SK-N-SH (cell line): ENCODE data around the gene HEG1. TPM values are rescaled to one million over a fixed set of nuclear protein-coding genes. Genes with fewer than 3 reads are reported as not detected.

Experiments
- CTCF ChIA-PET: fragments of 300-600, 350-600 bp; formaldehyde crosslinking; extraction: SDS; loops from one replicate; lab custom pipeline; 2021; lab: Yijun Ruan, JAX
- POLR2A ChIA-PET: fragments of 350-600 bp; sonication (Branson Sonifier 250); formaldehyde crosslinking; extraction: SDS; loops from one replicate; lab custom pipeline; 2020; ENCODE audit warnings: antibody characterized with exemption, inconsistent platforms; lab: Yijun Ruan, JAX
- DNase-seq: peaks from one replicate; pipeline ENCODE4 v3.0.0; 2012
- H2AFZ ChIP-seq: fragments of 200-600 bp; sonication (generic); 2 replicates; pipeline ENCODE4 v1.8.1; 2016; ENCODE audit warnings: antibody characterized with exemption, mild to moderate bottlenecking, low read depth
- H3F3A ChIP-seq: fragments of 200-600 bp; sonication (generic); replicated peaks from 2 replicates; pipeline ENCODE3; 2016; ENCODE audit warnings: antibody characterized with exemption, mild to moderate bottlenecking; ENCODE audit not compliant: insufficient read depth
- H3K27ac ChIP-seq, 2 experiments: fragments of 200-500 bp in 1 of 2; fragments of 200-600 bp in 1 of 2; sonication (Bioruptor generic) in 1 of 2; sonication (generic), shearing (Covaris generic) in 1 of 2; 2 replicates each; pipeline versions ENCODE4 v1.5.1 to v1.6.1; 2014 to 2016; ENCODE audit warnings: low read depth in 2 of 2, inconsistent platforms in 1 of 2, low read length in 1 of 2, mild to moderate bottlenecking in 1 of 2, mixed read lengths in 1 of 2
- H3K27me3 ChIP-seq: fragments of 200-600 bp; sonication (generic), shearing (Covaris generic); 2 replicates; pipeline ENCODE4 v1.6.1; 2016; ENCODE audit warnings: mixed run types; ENCODE audit not compliant: insufficient read depth
- H3K36me3 ChIP-seq, 2 experiments: fragments of 200-500 bp in 1 of 2; fragments of 200-600 bp in 1 of 2; sonication (Bioruptor generic) in 1 of 2; sonication (generic) in 1 of 2; replicated peaks in 1 of 2; 2 replicates each; pipeline versions ENCODE3 to v1.5.1; 2014 to 2016; ENCODE audit warnings: low read length in 1 of 2, mild to moderate bottlenecking in 1 of 2; ENCODE audit not compliant: insufficient read depth in 2 of 2, control insufficient read depth in 1 of 2
- H3K4me1 ChIP-seq, 2 experiments: fragments of 200-500 bp in 1 of 2; fragments of 200-600 bp in 1 of 2; sonication (Bioruptor generic) in 1 of 2; sonication (generic), shearing (Covaris generic) in 1 of 2; 2 replicates each; pipeline versions ENCODE4 v1.5.1 to v1.6.1; 2014 to 2016; ENCODE audit warnings: low read depth in 1 of 2, low read length in 1 of 2, mixed run types in 1 of 2; ENCODE audit not compliant: insufficient read depth in 2 of 2, control insufficient read depth in 1 of 2
- H3K4me2 ChIP-seq: fragments of 200-600 bp; sonication (generic), shearing (Covaris generic); 2 replicates; pipeline ENCODE4 v1.6.1; 2017; ENCODE audit warnings: mixed run types
- H3K4me3 ChIP-seq, 2 experiments: fragments of 200-500 bp in 1 of 2; fragments of 200-600 bp in 1 of 2; sonication (Bioruptor generic) in 1 of 2; sonication (generic), shearing (Covaris generic) in 1 of 2; 2 replicates each; pipeline versions ENCODE4 v1.5.1 to v1.8.1; 2014 to 2016; ENCODE audit warnings: low read depth in 2 of 2, inconsistent platforms in 1 of 2, low read length in 1 of 2, mild to moderate bottlenecking in 1 of 2, mixed read lengths in 1 of 2, moderate library complexity in 1 of 2
- H3K79me2 ChIP-seq: fragments of 200-600 bp; sonication (generic); 2 replicates; pipeline ENCODE4 v1.8.1; 2017; ENCODE audit warnings: mild to moderate bottlenecking; ENCODE audit not compliant: insufficient read depth
- H3K9ac ChIP-seq: fragments of 200-600 bp; sonication (generic); 2 replicates; pipeline ENCODE4 v1.6.1; 2017; ENCODE audit warnings: mixed run types
- H3K9me2 ChIP-seq: fragments of 200-600 bp; sonication (generic); 2 replicates; pipeline ENCODE4 v1.6.1; 2017; ENCODE audit warnings: mixed run types
- H3K9me3 ChIP-seq: fragments of 200-600 bp; sonication (generic); 2 replicates; pipeline ENCODE4 v1.6.1; 2017; ENCODE audit warnings: mixed run types, mild to moderate bottlenecking, moderate library complexity
- H4K20me1 ChIP-seq: fragments of 200-600 bp; sonication (generic); 2 replicates; pipeline ENCODE4 v1.6.1; 2017; ENCODE audit warnings: mild to moderate bottlenecking, mixed run types; ENCODE audit not compliant: insufficient read depth
- CHD2 ChIP-seq: fragments of 150-350 bp; IDR thresholded peaks from 2 replicates; pipeline ENCODE4 v1.6.1; 2018; ENCODE audit warnings: low read length; ENCODE audit not compliant: partially characterized antibody
- EP300 ChIP-seq, 2 experiments: IDR thresholded peaks; 2 replicates each; pipeline versions ENCODE4 v1.4.0 to v1.6.1; 2012; ENCODE audit warnings: borderline replicate concordance in 1 of 2, low read depth in 1 of 2, low read length in 1 of 2
- EZH2phosphoT487 ChIP-seq: fragments of 200-600 bp; sonication (generic); IDR thresholded peaks from 2 replicates; pipeline ENCODE4 v1.6.1; 2017; ENCODE audit warnings: low read depth, mixed run types, mild to moderate bottlenecking, antibody characterized with exemption, moderate library complexity, borderline replicate concordance
- FOSL2 ChIP-seq: IDR thresholded peaks from 2 replicates; pipeline ENCODE4 v1.4.0; 2012; ENCODE audit warnings: low read depth, mild to moderate bottlenecking, moderate library complexity, borderline replicate concordance
- FOXJ3 ChIP-seq: sonication (generic); formaldehyde crosslinking; IDR thresholded peaks from 2 replicates; pipeline ENCODE4 v1.5.1; 2020; ENCODE audit warnings: mild to moderate bottlenecking, missing genetic modification reagents
- FOXM1 ChIP-seq: IDR thresholded peaks from 2 replicates; pipeline ENCODE4 v1.4.0; 2012; ENCODE audit warnings: low read depth, mild to moderate bottlenecking
- GABPA ChIP-seq: IDR thresholded peaks from 2 replicates; pipeline ENCODE4 v1.4.0; 2012; ENCODE audit warnings: low read depth, mild to moderate bottlenecking
- JUND ChIP-seq: IDR thresholded peaks from 2 replicates; pipeline ENCODE4 v1.4.0; 2012
- MEF2A ChIP-seq: IDR thresholded peaks from 2 replicates; pipeline ENCODE4 v1.4.0; 2012; ENCODE audit warnings: low read depth, borderline replicate concordance
- PBX3 ChIP-seq: IDR thresholded peaks from 2 replicates; pipeline ENCODE4; 2012
- POLR2AphosphoS5 ChIP-seq: IDR thresholded peaks from 2 replicates; pipeline ENCODE4 v1.6.1; 2012; ENCODE audit warnings: low read depth, low read length
- RAD21 ChIP-seq: IDR thresholded peaks from 2 replicates; pipeline ENCODE4 v1.6.1; 2012; ENCODE audit warnings: mild to moderate bottlenecking, low read length
- RCOR1 ChIP-seq: fragments of 150-350 bp; IDR thresholded peaks from 2 replicates; pipeline ENCODE4 v1.6.1; 2017; ENCODE audit warnings: antibody characterized with exemption, low read length
- RFX5 ChIP-seq: IDR thresholded peaks from 2 replicates; pipeline ENCODE4 v1.6.1; 2012; ENCODE audit warnings: mild to moderate bottlenecking, improper control_type of control experiment, low read length
- RXRA ChIP-seq: IDR thresholded peaks from 2 replicates; pipeline ENCODE4 v1.4.0; 2012; ENCODE audit warnings: low read depth, mild to moderate bottlenecking, borderline replicate concordance
- SMC3 ChIP-seq: IDR thresholded peaks from 2 replicates; pipeline ENCODE4 v1.6.1; 2012; ENCODE audit warnings: low read depth, low read length, improper control_type of control experiment
- TAF1 ChIP-seq: IDR thresholded peaks from 2 replicates; pipeline ENCODE4 v1.6.1; 2012; ENCODE audit warnings: low read depth, mild to moderate bottlenecking, low read length, moderate library complexity, borderline replicate concordance
- TCF12 ChIP-seq: IDR thresholded peaks from 2 replicates; pipeline ENCODE4 v1.4.0; 2012
- TEAD4 ChIP-seq: IDR thresholded peaks from 2 replicates; pipeline ENCODE4 v1.4.0; 2012; ENCODE audit warnings: mild to moderate bottlenecking, borderline replicate concordance; ENCODE audit not compliant: insufficient read depth
- USF1 ChIP-seq: IDR thresholded peaks from 2 replicates; pipeline ENCODE4 v1.4.0; 2012; ENCODE audit warnings: low read depth, borderline replicate concordance
- WGBS: methylation state at CpG from one replicate; pipeline ENCODE4 v1.1.6; 2017; ENCODE audit warnings: low lambda C conversion rate; 5-methylcytosine and 5-hydroxymethylcytosine counted together
- polyA plus RNA-seq, 3 experiments: library from polyadenylated mRNA; depleted of rRNA; stranded (reverse); fragments of >200 nt; gene quantifications; 2 replicates each; pipeline ENCODE4 v1.2.3, GENCODE V29; 2012

Gene HEG1
- polyA plus RNA-seq, 1 of the 3 experiments (the other 2 are of a cell fraction) = 27.7 TPM

- no peak for TF ChIP-seq CHD2
- TF ChIP-seq TCF12 = no peak
- no peak for TF ChIP-seq TEAD4
Measured at GRCh38 chr3:124928333-124929202, 127.2 kb downstream of the HEG1 start (continued).

- Histone ChIP-seq H3K27ac (no peak overlapping the region), H2AFZ (no peak overlapping the region), H3K4me2 (no peak overlapping the region), H3K4me3 (no peak overlapping the region), H4K20me1 (no peaks in the 10 kb centered on the region), H3K36me3 (no peaks in the 10 kb centered on the region), H3K9ac (no peak overlapping the region), H3K4me1 (no peaks in the 10 kb centered on the region; a peak in 1 of 4 replicates), H3K27me3 (no peaks in the 10 kb centered on the region), H3K9me3 (no peaks in the 10 kb centered on the region), H3K9me2 (no peaks in the 10 kb centered on the region), H3K79me2 (no peaks in the 10 kb centered on the region), H3F3A (no peaks in the 10 kb centered on the region)
- TF ChIP-seq FOSL2 = no peak
- no peak for TF ChIP-seq RXRA
- no peak for TF ChIP-seq RFX5
- TF ChIP-seq JUND = no peak
- TF ChIP-seq RCOR1 = no peak
- no peak for TF ChIP-seq CHD2
- no peak for TF ChIP-seq FOXM1
- no peak for TF ChIP-seq EZH2phosphoT487
- TF ChIP-seq SMC3 = no peak
- no peak for TF ChIP-seq USF1
- no peak for TF ChIP-seq EP300 (IDR thresholded peaks at IDR 0.05; ENCODE audit: borderline replicate concordance in 1 of 2, low read depth in 1 of 2, low read length in 1 of 2)
- TF ChIP-seq PBX3 = no peak
- no peak for TF ChIP-seq FOXJ3 (CRISPR knock-in tag)
- no peak for TF ChIP-seq MEF2A
- no peak for TF ChIP-seq GABPA
- TF ChIP-seq TEAD4 = no peak
- no peak for TF ChIP-seq POLR2AphosphoS5
- no peak for TF ChIP-seq TCF12
- TF ChIP-seq RAD21 = no peak
- TF ChIP-seq TAF1 = no peak
- ChIA-PET CTCF (interaction anchor here (0.7 to 4.9 kb wide), 13 partner anchors 8 to 657 kb away, joined by 3 to 33 read pairs (median 3); no protein-coding TSS in a partner anchor), POLR2A (no interaction called here)
- DNase-seq = no peak
- WGBS = 89% methylated on average over 2 of the region's 2 CpGs
Measured at GRCh38 chr3:124927574-124928045, 128.2 kb downstream of the HEG1 start.
